ENCODE results near the gene SMCO1. TPM values are rescaled to one million over a fixed set of nuclear protein-coding genes. Genes with fewer than 3 reads are reported as not detected.
"Not testable (repeated sequence)": the region's sequence is repeated elsewhere in the genome, so short reads cannot be mapped to it uniquely, and the experiment has no call there.

The SMCO1 gene
- total and polyA plus RNA-seq, 8 donors = not detected

- WGBS, 5 donors = 6 to 15% (median 12%) methylated on average over 15 to 52 of the region's 52 CpGs
- intact Hi-C loops (cut with DNase I; ENCODE audit: low total_unique reads) = no loop called here
- Histone ChIP-seq H3K36me3 (no peaks in the 10 kb centered on the region), H3K27me3 (peaks cover 0 to 6% (median 4%) of the 10 kb centered on the region in 3 donors), H3K9me3 (peaks cover 0 to 8% (median 2%) of the 10 kb centered on the region in 4 donors), H3K4me1 (peaks cover 0 to 9% (median 4%) of the 10 kb centered on the region in 4 donors), H3K27ac (peak overlapping the region in 4 of 5 donors; percentile 26 to 74 (median 67)), H3K4me3 (peak overlapping the region; percentile 37 to 52 (median 43))
- DNase-seq = peak; percentile 68 to 92
- TF ChIP-seq CTCF (IDR thresholded peaks at IDR 0.05) = peak in 4 of 7 experiments; percentile 22 to 75 (median 68)
- TF ChIP-seq POLR2AphosphoS5 (IDR thresholded peaks at IDR 0.05) = no peak
Measured at GRCh38 chr3:196528639-196529233, 13.6 kb upstream of the SMCO1 start.

GRCh38 chr3:196525141-196525540 lies 10.0 kb upstream of the SMCO1 start:
- H3K27ac ChIP-seq = no peak overlapping the region
- no peak for DNase-seq
- TF ChIP-seq POLR2A (IDR thresholded peaks at IDR 0.05) = no peak
- TF ChIP-seq POLR2AphosphoS5 (IDR thresholded peaks at IDR 0.05) = no peak
- TF ChIP-seq EP300 (IDR thresholded peaks at IDR 0.05) = no peak
- no peak for TF ChIP-seq CTCF (IDR thresholded peaks at IDR 0.05)
- peaks cover 0 to 6% (median 0%) of the 10 kb centered on the region in 3 donors for H3K27me3 ChIP-seq
- WGBS, 5 donors = 81 to 88% (median 87%) methylated on average over 4 of the region's 4 CpGs
- no peaks in the 10 kb centered on the region for H3K36me3 ChIP-seq
- peaks cover 0 to 9% (median 4%) of the 10 kb centered on the region in 4 donors for H3K4me1 ChIP-seq
- intact Hi-C loops (cut with DNase I; ENCODE audit: low total_unique reads) = no loop called here
- peaks cover 3 to 30% (median 15%) of the 10 kb centered on the region in 4 donors for H3K9me3 ChIP-seq
- H3K4me3 ChIP-seq = no peak overlapping the region

- no peak for DNase-seq
- intact Hi-C loops (cut with DNase I; ENCODE audit: low total_unique reads) = no loop called here
- H3K27ac ChIP-seq = no peak overlapping the region
- H3K9me3 ChIP-seq = peaks cover 7 to 36% (median 21%) of the 10 kb centered on the region in 4 donors
- peaks cover 0 to 9% (median 4%) of the 10 kb centered on the region in 4 donors for H3K4me1 ChIP-seq
- no peaks in the 10 kb centered on the region for H3K36me3 ChIP-seq
- no peak overlapping the region for H3K4me3 ChIP-seq
- WGBS, 5 donors = 55 to 70% (median 63%) methylated on average over 5 of the region's 5 CpGs
- H3K27me3 ChIP-seq = peaks cover 0 to 6% (median 0%) of the 10 kb centered on the region in 3 donors
- no peak for TF ChIP-seq CTCF (IDR thresholded peaks at IDR 0.05)
- no peak for TF ChIP-seq POLR2AphosphoS5 (IDR thresholded peaks at IDR 0.05)
- no peak for TF ChIP-seq POLR2A (IDR thresholded peaks at IDR 0.05)
- TF ChIP-seq EP300 (IDR thresholded peaks at IDR 0.05) = no peak
Measured at GRCh38 chr3:196524527-196524926, 9.4 kb upstream of the SMCO1 start.

- TF ChIP-seq CTCF (IDR thresholded peaks at IDR 0.05) (no peak), EP300 (IDR thresholded peaks at IDR 0.05) (no peak), POLR2AphosphoS5 (IDR thresholded peaks at IDR 0.05) (no peak), POLR2A (IDR thresholded peaks at IDR 0.05) (no peak)
- DNase-seq = no peak
- intact Hi-C loops (cut with DNase I; ENCODE audit: low total_unique reads) = no loop called here
- Histone ChIP-seq H3K4me1 (peaks cover 0 to 6% (median 3%) of the 10 kb centered on the region in 4 donors), H3K36me3 (no peaks in the 10 kb centered on the region), H3K9me3 (peaks cover 12 to 42% (median 28%) of the 10 kb centered on the region in 4 donors), H3K27ac (no peak overlapping the region), H3K4me3 (no peak overlapping the region), H3K27me3 (peaks cover 0 to 5% (median 0%) of the 10 kb centered on the region in 3 donors)
- WGBS, 5 donors = 92 to 98% (median 96%) methylated on average over 4 of the region's 4 CpGs
Measured at GRCh38 chr3:196523841-196524240, 8.7 kb upstream of the SMCO1 start.

- H3K9me3 ChIP-seq = peaks cover 14 to 62% (median 45%) of the 10 kb centered on the region in 4 donors
- H3K36me3 ChIP-seq; H3K4me3 ChIP-seq; intact Hi-C loops (cut with DNase I; ENCODE audit: low total_unique reads); H3K27ac ChIP-seq; H3K4me1 ChIP-seq; DNase-seq; H3K27me3 ChIP-seq: not testable (repeated sequence)
- 80 to 90% (median 89%) methylated on average over 12 of the region's 12 CpGs for WGBS, 5 donors
Measured at GRCh38 chr3:196521291-196521690, 6.1 kb upstream of the SMCO1 start.

All from stomach (tissue), 9 donors.